Mammary epithelial cell (primary cell): ENCODE data around the gene CCL13.

Source experiments
- CTCF ChIP-seq, 2 donors: IDR thresholded peaks in 1 of 2; conservative IDR thresholded peaks in 1 of 2; 2 replicates each; pipeline ENCODE4 v1.5.1; 2011 to 2012; ENCODE audit warnings: inconsistent platforms in 2 of 2, low read length in 2 of 2, mild to moderate bottlenecking in 2 of 2, control low read depth in 1 of 2, low read depth in 1 of 2; ENCODE audit not compliant: insufficient read depth in 1 of 2; ENCODE audit errors: extremely low read depth in 1 of 2
- EZH2 ChIP-seq: IDR thresholded peaks from 2 replicates; pipeline ENCODE4 v1.6.1; 2012; ENCODE audit warnings: low read length, inconsistent platforms, borderline replicate concordance

- no peak for TF ChIP-seq CTCF (conservative IDR thresholded peaks at IDR 0.05 in 1 of 2, IDR thresholded peaks at IDR 0.05 in 1 of 2; ENCODE audit: extremely low read depth in 1 of 2, insufficient read depth in 1 of 2, low read depth in 1 of 2, low read length in 2 of 2)
- TF ChIP-seq EZH2 = no peak
These were observed 35.0 kb downstream of the CCL13 start for GRCh38 chr17:34391241-34391640.
